Activated CD4-positive, alpha-beta T cell treated with anti-CD3 and anti-CD28 coated beads, Interleukin-2, amount 10 ng/mL, durations not matched to agents 7 days and 5 days (primary cell): ENCODE data around the gene C6orf58. TPM values are rescaled to one million over a fixed set of nuclear protein-coding genes. Genes with fewer than 3 reads are reported as not detected.

Source experiments
- CTCF ChIA-PET: fragments of 350-600 bp; sonication (Branson Sonifier 250); formaldehyde crosslinking; loops from one replicate; lab custom pipeline; 2021; ENCODE audit warnings: antibody characterized with exemption; lab: Charles Lee
- POLR2A ChIA-PET: fragments of 350-600 bp; sonication (Branson Sonifier 250); formaldehyde crosslinking; loops from one replicate; lab custom pipeline; 2021; ENCODE audit warnings: antibody characterized with exemption; lab: Charles Lee
- DNase-seq: peaks from one replicate; pipeline ENCODE4 v3.0.0-alpha.2; 2020
- H3K27ac Mint-ChIP-seq: one replicate; pipeline ENCODE4 v1.8.0; 2021; ENCODE audit warnings: mild to moderate bottlenecking, moderate library complexity, mixed read lengths
- H3K27me3 Mint-ChIP-seq: one replicate; pipeline ENCODE4 v1.8.0; 2021; ENCODE audit warnings: mixed read lengths
- H3K36me3 Mint-ChIP-seq: one replicate; pipeline ENCODE4 v1.8.0; 2021; ENCODE audit warnings: low read depth, mixed read lengths
- H3K4me1 Mint-ChIP-seq: one replicate; pipeline ENCODE4 v1.8.0; 2021; ENCODE audit warnings: mixed read lengths
- H3K4me3 Mint-ChIP-seq: one replicate; pipeline ENCODE4 v1.8.0; 2021; ENCODE audit warnings: mild to moderate bottlenecking, moderate library complexity, mixed read lengths
- H3K9me3 Mint-ChIP-seq: one replicate; pipeline ENCODE4 v1.8.0; 2021; ENCODE audit warnings: mixed read lengths
- total RNA-seq, 2 experiments: library from RNA; stranded (reverse); gene quantifications; one replicate each; pipeline ENCODE4 v1.2.3, GENCODE V29; 2021

Gene C6orf58
- total RNA-seq: not detected

DNA sequence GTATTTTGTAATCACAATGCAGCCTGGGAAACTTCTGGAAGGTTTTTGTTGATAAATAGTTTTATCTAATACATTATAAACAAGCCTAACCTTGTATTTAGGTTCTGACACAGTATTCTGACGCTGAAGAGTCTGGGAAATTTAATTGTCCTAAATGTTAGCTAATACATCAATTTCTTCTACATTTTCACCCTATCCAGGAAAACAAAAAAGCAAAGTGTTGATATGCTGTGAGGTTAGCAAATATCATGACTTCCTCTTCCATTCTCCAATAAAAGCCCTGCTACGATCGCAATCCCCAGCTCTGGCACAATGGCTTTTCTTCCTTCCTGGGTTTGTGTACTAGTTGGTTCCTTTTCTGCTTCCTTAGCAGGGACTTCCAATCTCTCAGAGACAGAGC, at the start of gene C6orf58:
C6orf58 (plus strand) TSS at position 301 of the 400 bp plus-strand sequence; CDS start at position 313, 12 bp downstream.
- Mint-ChIP-seq H3K27ac (no peak within 1 kb of the TSS), H3K4me3 (no peak within 1 kb of the TSS), H3K9me3 (no peaks in the 10 kb centered on the region), H3K36me3 (no peaks in the 10 kb centered on the region), H3K27me3 (peaks cover 18% of the 10 kb centered on the region), H3K4me1 (no peaks in the 10 kb centered on the region)
- DNase-seq: no peak
- POLR2A ChIA-PET: no interaction called here
- CTCF ChIA-PET: interaction anchor here (0.5 to 0.6 kb wide), 2 partner anchors 21 to 1161 kb away, joined by 3 read pairs; no protein-coding TSS in a partner anchor

DNA sequence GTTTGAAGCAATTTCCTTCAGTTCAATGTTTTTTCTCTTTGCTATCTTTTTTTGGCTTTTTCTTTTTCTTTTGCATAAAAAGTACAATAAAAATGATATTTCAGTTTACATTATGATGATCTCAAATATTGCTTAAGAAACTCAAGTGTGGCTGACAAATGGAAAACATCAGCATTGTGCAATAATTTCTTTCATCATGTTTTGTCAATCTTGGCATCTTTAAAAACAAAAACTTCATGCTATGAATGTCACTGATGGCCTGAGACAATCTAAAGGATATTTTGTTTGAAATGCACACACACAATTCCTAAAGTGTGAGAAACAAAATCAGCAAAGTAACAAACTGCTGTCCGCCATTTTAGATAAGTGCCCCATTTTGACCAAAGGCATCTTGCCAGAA, 44.0 kb upstream of the C6orf58 start:
- ChIA-PET POLR2A (no interaction called here), CTCF (no interaction called here)
- H3K36me3 Mint-ChIP-seq: no peaks in the 10 kb centered on the region
- no peaks in the 10 kb centered on the region for H3K4me1 Mint-ChIP-seq
- H3K9me3 Mint-ChIP-seq: no peaks in the 10 kb centered on the region
- H3K27me3 Mint-ChIP-seq: peaks cover 43% of the 10 kb centered on the region
- DNase-seq: no peak
- no peak overlapping the region for H3K4me3 Mint-ChIP-seq
- no peak overlapping the region for H3K27ac Mint-ChIP-seq

DNA sequence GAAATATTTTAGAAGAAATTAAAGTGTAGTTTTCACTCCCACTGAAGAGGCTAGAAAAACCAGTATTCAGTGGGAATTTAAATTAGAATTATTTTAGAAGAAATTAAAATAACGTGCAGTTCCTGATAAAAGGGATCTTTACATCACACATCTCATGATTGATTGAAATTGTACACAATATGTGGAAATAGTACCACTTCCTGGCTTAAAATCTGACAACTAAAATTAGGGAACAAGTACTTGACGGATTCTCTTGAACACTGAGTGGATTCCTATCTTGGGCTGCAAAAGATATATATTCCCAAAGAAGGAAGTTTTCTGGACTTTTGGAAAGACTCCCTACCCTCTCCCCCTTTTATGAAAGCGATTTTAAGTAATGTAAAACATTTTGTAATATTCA, 43.2 kb upstream of the C6orf58 start:
- POLR2A ChIA-PET: no interaction called here
- no peak overlapping the region for H3K4me3 Mint-ChIP-seq
- no peak overlapping the region for H3K27ac Mint-ChIP-seq
- no peaks in the 10 kb centered on the region for H3K4me1 Mint-ChIP-seq
- no peaks in the 10 kb centered on the region for H3K9me3 Mint-ChIP-seq
- H3K36me3 Mint-ChIP-seq: no peaks in the 10 kb centered on the region
- CTCF ChIA-PET: no interaction called here
- no peak for DNase-seq
- peaks cover 36% of the 10 kb centered on the region for H3K27me3 Mint-ChIP-seq

DNA sequence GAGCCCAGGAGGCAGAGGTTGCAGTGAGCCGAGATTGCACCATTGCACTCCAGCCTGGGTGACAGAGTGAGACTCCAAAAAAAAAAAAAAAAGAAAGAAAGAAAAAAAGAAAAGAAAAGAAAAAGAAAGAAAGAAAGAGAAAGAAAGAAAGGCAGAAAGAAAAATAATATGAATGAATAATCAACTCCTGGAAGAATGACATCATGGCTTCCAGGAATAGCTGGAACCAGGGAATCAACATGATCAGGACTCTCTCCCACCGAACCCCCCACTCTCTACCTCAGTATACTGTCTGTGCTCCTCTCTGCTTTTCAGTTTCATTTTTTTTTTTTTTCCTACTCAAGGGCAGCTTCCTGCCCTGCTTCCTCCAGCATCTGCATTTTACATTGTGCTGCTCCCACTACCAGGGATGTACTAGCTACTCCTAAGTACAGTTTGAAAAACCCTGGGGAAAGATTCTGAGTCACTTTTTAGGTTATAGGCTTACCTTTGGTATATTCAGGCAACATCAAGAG, 38.2 kb upstream of the C6orf58 start:
- Mint-ChIP-seq H3K9me3 (no peaks in the 10 kb centered on the region), H3K27me3 (peaks cover 28% of the 10 kb centered on the region), H3K4me3 (no peak overlapping the region), H3K4me1 (peaks cover 2% of the 10 kb centered on the region), H3K27ac (no peak overlapping the region), H3K36me3 (no peaks in the 10 kb centered on the region)
- no peak for DNase-seq
- ChIA-PET POLR2A (no interaction called here), CTCF (interaction anchor here (0.7 to 3.8 kb wide), 9 partner anchors 20 to 737 kb away, joined by 3 to 17 read pairs (median 3); partner anchors contain the start of gene MTCL3)

DNA sequence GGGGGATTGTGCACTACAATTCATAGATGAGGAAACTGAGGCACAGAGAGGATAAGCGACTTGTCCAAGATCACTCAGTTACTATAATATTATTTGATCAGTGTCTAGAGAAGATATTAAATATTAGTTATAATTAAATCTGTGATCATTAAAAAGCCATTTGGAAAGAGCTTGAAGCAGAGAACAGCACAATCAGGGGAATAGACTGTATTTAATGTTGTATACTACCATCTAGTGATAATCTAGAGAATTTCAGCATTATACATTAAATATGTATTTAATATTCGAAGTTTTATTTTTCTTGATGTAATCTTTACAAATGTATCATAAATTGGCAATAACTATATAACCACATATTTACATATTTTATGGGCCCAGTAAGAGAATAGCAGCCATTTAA, 37.7 kb upstream of the C6orf58 start:
- ChIA-PET CTCF (interaction anchor here (0.6 to 3.8 kb wide), 10 partner anchors 21 to 738 kb away, joined by 3 to 17 read pairs (median 4); partner anchors contain the start of genes MTCL3 and RNF146), POLR2A (no interaction called here)
- Mint-ChIP-seq H3K36me3 (no peaks in the 10 kb centered on the region), H3K4me3 (no peak overlapping the region), H3K9me3 (no peaks in the 10 kb centered on the region), H3K4me1 (peaks cover 2% of the 10 kb centered on the region), H3K27me3 (peaks cover 24% of the 10 kb centered on the region), H3K27ac (no peak overlapping the region)
- DNase-seq: no peak

DNA sequence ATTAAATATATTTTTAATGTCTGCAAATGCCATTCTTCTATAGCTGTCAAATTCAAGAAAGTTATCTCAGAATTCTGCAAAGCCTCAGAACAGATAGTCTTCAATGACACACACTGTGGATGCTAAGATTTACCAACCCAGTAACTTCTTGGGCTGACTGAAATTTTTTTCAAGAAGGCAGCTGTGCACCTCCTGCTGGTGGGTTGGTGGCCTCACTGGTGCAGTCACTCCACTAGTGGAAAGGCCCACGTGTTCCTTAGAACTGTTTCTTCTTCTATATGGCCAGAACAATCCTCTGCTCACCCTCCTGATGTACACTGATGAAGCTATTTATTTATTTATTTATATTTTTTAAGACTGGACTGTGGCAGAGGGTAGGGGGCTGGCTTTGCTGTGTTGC, 29.8 kb upstream of the C6orf58 start:
- Mint-ChIP-seq H3K9me3 (no peaks in the 10 kb centered on the region), H3K27me3 (peaks cover 24% of the 10 kb centered on the region), H3K4me1 (no peaks in the 10 kb centered on the region), H3K4me3 (no peak overlapping the region), H3K27ac (no peak overlapping the region), H3K36me3 (no peaks in the 10 kb centered on the region)
- ChIA-PET POLR2A (no interaction called here), CTCF (interaction anchor here (1.1 kb wide), 1 partner anchor 256 kb away, joined by 4 read pairs; no protein-coding TSS in a partner anchor)
- peak; percentile 19 for DNase-seq

DNA sequence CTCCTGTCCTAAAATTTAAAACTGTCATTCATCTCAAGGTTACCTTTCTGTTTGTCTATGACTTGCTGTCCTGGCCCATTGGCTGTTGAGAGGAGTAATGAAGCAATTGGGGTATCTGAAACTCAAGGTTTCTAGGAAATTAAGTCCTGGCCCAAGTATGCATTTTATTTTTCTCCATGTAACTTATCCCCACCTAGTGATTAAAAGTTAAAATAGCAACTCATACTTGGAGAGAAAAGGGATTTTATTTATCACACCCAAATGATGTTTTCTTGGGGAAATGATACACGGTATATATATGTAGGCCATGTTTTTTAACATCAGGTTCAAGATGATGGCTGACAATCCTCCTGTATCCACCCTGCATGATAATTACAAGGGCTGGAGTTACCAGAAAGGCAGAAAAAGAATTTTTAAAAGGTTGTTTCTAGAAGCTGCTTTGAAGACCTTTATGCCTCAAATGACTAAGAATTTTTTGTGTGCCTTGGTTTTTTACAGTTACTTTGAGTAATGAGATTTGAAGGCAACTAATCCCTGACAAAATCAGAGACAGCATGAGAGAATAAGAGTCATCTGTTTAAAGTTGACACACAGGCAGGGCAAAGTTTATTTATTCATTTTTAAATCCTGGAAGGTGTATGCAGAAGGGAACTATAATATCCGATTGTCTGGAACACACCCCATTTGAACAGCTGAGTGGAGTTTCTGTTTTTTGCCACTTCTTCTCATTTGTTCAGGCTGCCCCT, 28.9 kb upstream of the C6orf58 start:
- no peak overlapping the region for H3K4me3 Mint-ChIP-seq
- POLR2A ChIA-PET: no interaction called here
- H3K27ac Mint-ChIP-seq: no peak overlapping the region
- H3K9me3 Mint-ChIP-seq: no peaks in the 10 kb centered on the region
- no peaks in the 10 kb centered on the region for H3K36me3 Mint-ChIP-seq
- CTCF ChIA-PET: interaction anchor here (1.1 kb wide), 1 partner anchor 257 kb away, joined by 4 read pairs; no protein-coding TSS in a partner anchor
- peaks cover 27% of the 10 kb centered on the region for H3K27me3 Mint-ChIP-seq
- no peak for DNase-seq
- H3K4me1 Mint-ChIP-seq: no peaks in the 10 kb centered on the region

DNA sequence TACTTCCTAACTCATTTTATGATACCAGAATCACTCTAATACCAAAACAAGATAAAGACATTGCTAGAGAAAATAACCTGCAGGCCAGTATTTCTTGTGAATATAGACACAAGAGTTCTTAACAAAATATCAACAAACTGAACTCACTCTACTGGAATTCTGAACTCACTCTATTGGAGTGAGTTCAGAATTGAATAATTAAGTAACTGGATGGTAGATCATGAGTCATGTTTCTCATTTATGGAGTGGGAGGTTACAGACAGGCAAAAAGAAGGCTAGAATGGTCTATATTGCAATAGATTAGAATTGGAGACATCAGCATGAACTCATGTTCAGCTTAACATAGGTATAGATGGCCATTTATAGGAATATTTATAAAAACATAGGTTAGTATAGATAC, 26.6 kb upstream of the C6orf58 start:
- Mint-ChIP-seq H3K4me3 (no peak overlapping the region), H3K27ac (no peak overlapping the region), H3K4me1 (no peaks in the 10 kb centered on the region), H3K27me3 (peaks cover 29% of the 10 kb centered on the region), H3K36me3 (no peaks in the 10 kb centered on the region), H3K9me3 (no peaks in the 10 kb centered on the region)
- ChIA-PET CTCF (no interaction called here), POLR2A (no interaction called here)
- DNase-seq: no peak

DNA sequence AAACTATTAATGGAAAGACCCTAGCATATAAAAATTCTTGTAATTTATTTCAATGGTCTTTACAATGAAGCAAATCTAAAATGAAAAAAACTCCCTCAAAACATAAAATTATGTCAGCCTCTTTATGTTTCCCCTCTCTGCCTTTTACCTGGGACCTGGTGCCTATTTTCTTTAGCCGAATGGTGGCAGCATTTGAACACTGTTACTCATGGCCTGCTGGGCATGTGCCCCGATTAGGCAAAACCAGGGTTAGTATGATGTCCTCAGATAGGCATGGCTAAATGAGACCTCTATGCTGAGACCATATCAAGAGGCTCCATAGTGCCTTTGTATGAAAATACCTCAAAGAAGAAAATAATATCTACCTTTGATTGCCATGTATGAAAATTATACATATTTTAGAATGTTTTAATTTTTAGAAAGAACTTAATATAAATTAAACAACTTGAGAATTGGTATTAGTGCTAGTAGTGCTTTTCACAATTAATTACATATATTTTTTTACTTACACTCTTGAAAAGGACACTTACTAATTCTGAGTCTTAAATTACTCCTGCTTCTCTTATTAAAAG, 22.5 kb upstream of the C6orf58 start:
- no peaks in the 10 kb centered on the region for H3K36me3 Mint-ChIP-seq
- DNase-seq: peak; percentile 17
- H3K27ac Mint-ChIP-seq: no peak overlapping the region
- H3K9me3 Mint-ChIP-seq: no peaks in the 10 kb centered on the region
- POLR2A ChIA-PET: no interaction called here
- no peaks in the 10 kb centered on the region for H3K4me1 Mint-ChIP-seq
- CTCF ChIA-PET: no interaction called here
- H3K27me3 Mint-ChIP-seq: peaks cover 25% of the 10 kb centered on the region
- no peak overlapping the region for H3K4me3 Mint-ChIP-seq

DNA sequence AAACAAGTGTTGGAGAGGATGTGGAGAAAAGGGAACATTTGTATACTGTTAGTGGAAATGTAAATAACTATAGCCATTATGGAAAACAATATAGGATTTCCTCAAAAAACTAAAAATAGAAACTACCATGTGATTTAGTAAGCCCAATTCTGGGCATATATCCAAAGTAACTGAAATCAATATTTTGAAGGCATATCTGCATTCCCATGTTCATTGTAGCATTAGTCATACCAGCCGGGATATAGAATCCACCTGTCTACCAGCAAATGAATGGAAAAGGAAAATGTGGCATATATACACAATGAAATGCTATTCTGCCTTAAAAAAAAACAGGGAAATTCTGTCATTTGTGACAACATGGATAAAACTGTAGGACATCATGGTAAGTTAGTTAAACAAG, 15.3 kb upstream of the C6orf58 start:
- Mint-ChIP-seq H3K36me3 (no peaks in the 10 kb centered on the region), H3K27me3 (peaks cover 20% of the 10 kb centered on the region), H3K9me3 (no peaks in the 10 kb centered on the region), H3K27ac (no peak overlapping the region), H3K4me1 (no peaks in the 10 kb centered on the region), H3K4me3 (no peak overlapping the region)
- POLR2A ChIA-PET: no interaction called here
- CTCF ChIA-PET: no interaction called here
- no peak for DNase-seq

DNA sequence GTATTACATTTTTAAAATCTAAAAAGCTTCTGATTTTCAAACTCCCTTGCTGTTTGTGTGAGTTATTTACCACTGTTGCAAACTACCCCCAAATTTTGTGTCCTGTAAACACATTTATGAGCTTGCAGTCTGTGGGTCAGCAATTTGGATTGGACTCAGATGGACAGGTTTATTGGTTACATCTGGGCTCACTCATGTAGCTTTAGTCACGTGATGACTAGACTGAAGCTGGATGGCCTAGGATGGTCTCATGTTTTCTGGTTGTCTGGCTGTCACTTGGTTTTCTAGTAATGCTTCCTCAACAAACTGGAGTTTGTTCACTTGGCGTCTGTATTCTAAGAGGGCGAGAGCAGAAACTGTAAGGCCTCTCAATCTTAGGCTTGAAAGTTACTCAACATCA, 12.2 kb upstream of the C6orf58 start:
- no peaks in the 10 kb centered on the region for H3K4me1 Mint-ChIP-seq
- CTCF ChIA-PET: no interaction called here
- no peak for DNase-seq
- H3K4me3 Mint-ChIP-seq: no peak overlapping the region
- H3K27me3 Mint-ChIP-seq: peaks cover 20% of the 10 kb centered on the region
- no peaks in the 10 kb centered on the region for H3K9me3 Mint-ChIP-seq
- H3K36me3 Mint-ChIP-seq: no peaks in the 10 kb centered on the region
- POLR2A ChIA-PET: no interaction called here
- no peak overlapping the region for H3K27ac Mint-ChIP-seq

DNA sequence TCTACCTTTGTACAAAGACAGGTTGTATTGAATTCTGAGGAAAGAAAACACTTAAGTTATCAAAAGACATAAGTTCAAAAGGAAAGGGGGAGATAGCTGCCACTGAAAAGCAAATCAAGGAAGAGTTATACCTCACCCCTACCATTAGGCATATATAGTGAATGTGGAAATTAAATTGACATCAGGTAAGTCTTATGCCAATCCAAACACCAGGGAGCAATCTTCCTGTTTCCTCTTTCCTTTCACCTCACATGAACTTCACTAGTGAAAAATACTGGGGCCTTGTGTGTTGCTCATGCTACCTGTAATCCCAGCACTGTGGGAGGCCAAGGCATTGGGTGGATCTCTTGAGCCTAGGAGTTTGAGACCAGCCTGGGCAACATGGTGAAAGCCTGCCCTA, 10.9 kb upstream of the C6orf58 start:
- Mint-ChIP-seq H3K36me3 (no peaks in the 10 kb centered on the region), H3K4me3 (no peak overlapping the region), H3K9me3 (no peaks in the 10 kb centered on the region), H3K27ac (no peak overlapping the region), H3K4me1 (peaks cover 6% of the 10 kb centered on the region), H3K27me3 (peaks cover 16% of the 10 kb centered on the region)
- ChIA-PET CTCF (no interaction called here), POLR2A (no interaction called here)
- no peak for DNase-seq

DNA sequence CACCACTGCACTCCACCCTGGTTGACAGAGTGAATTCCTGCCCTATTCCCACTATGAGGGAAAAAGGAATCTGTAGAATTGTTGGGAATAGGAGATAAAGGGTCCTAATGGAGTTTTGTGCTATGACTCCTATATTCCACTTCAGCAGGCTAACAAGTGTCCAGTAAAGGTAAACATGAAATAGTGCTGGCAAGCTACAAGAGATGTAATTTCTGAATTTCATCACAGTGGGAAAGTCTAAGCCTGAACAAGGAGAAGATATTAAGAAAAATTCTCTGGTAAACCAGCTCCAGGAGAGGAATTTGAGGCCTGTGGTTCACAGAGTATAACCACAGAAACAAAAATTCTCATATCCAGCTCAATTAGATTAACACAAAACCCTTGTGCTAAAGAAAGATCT, 10.3 kb upstream of the C6orf58 start:
- ChIA-PET CTCF (no interaction called here), POLR2A (no interaction called here)
- Mint-ChIP-seq H3K36me3 (no peaks in the 10 kb centered on the region), H3K9me3 (no peaks in the 10 kb centered on the region), H3K27me3 (peaks cover 12% of the 10 kb centered on the region), H3K4me1 (peaks cover 9% of the 10 kb centered on the region), H3K4me3 (no peak overlapping the region), H3K27ac (no peak overlapping the region)
- no peak for DNase-seq
